GM23338 (cell line): ENCODE data around the gene LPP. TPM values are rescaled to one million over a fixed set of nuclear protein-coding genes. Genes with fewer than 3 reads are reported as not detected.

ENCODE experiments used
- ATAC-seq: fragments of 200-7000 bp; cut with Tn5 transposase; 3 replicates; pipeline ENCODE4 v1.9.1; 2020
- DNase-seq: peaks from one replicate; pipeline ENCODE4 v3.0.0-alpha.2; 2015; ENCODE audit warnings: low spot score
- H2AFZ ChIP-seq: fragments of 200-600 bp; sonication (generic); 2 replicates; pipeline ENCODE4 v1.8.0; 2016; ENCODE audit warnings: antibody characterized with exemption, mild to moderate bottlenecking, moderate library complexity
- H3F3A ChIP-seq: fragments of 200-600 bp; sonication (generic); replicated peaks from 2 replicates; pipeline ENCODE4 v1.8.0; 2017; ENCODE audit warnings: antibody characterized with exemption, mixed run types, low read depth
- H3K27ac ChIP-seq: fragments of 200-600 bp; sonication (generic); 2 replicates; pipeline ENCODE4 v1.6.1; 2016; ENCODE audit warnings: low read depth
- H3K27me3 ChIP-seq: fragments of 200-600 bp; sonication (generic); 2 replicates; pipeline ENCODE4 v1.8.0; 2016; ENCODE audit warnings: mild to moderate bottlenecking, mixed run types, moderate library complexity; ENCODE audit not compliant: insufficient read depth
- H3K36me3 ChIP-seq: fragments of 200-600 bp; sonication (generic); 2 replicates; pipeline ENCODE4 v1.8.0; 2016; ENCODE audit warnings: mild to moderate bottlenecking; ENCODE audit not compliant: insufficient read depth
- H3K4me1 ChIP-seq: fragments of 200-600 bp; sonication (generic); 2 replicates; pipeline ENCODE4 v1.8.0; 2016; ENCODE audit warnings: mild to moderate bottlenecking, moderate library complexity; ENCODE audit not compliant: insufficient read depth
- H3K4me2 ChIP-seq: fragments of 200-600 bp; sonication (generic); 2 replicates; pipeline ENCODE4 v1.7.1; 2017; ENCODE audit warnings: mixed run types
- H3K4me3 ChIP-seq: fragments of 200-600 bp; sonication (generic); 2 replicates; pipeline ENCODE4 v1.6.1; 2016; ENCODE audit warnings: mixed run types
- H3K79me2 ChIP-seq: fragments of 200-600 bp; sonication (generic); replicated peaks from 2 replicates; pipeline ENCODE4 v1.8.0; 2017; ENCODE audit warnings: mild to moderate bottlenecking; ENCODE audit not compliant: insufficient read depth
- H3K9me2 ChIP-seq: fragments of 200-600 bp; sonication (generic); 2 replicates; pipeline ENCODE4 v1.8.0; 2017; ENCODE audit not compliant: insufficient read depth
- H4K20me1 ChIP-seq: fragments of 200-600 bp; sonication (generic); replicated peaks from 2 replicates; pipeline ENCODE4 v1.8.0; 2017; ENCODE audit warnings: mild to moderate bottlenecking; ENCODE audit not compliant: insufficient read depth
- H3K27ac Mint-ChIP-seq: 2 replicates; pipeline ENCODE4 v1.8.0; 2020; ENCODE audit warnings: inconsistent platforms, mild to moderate bottlenecking, moderate library complexity, mixed read lengths
- H3K27me3 Mint-ChIP-seq: 3 replicates; pipeline ENCODE4 v1.8.0; 2022; ENCODE audit warnings: low read depth, mild to moderate bottlenecking, moderate library complexity, mixed read lengths, inconsistent platforms; ENCODE audit not compliant: insufficient read depth, poor library complexity
- H3K36me3 Mint-ChIP-seq: 3 replicates; pipeline ENCODE4 v1.8.0; 2021; ENCODE audit warnings: low read depth, mild to moderate bottlenecking, inconsistent platforms, moderate library complexity, mixed read lengths
- H3K4me1 Mint-ChIP-seq: 3 replicates; pipeline ENCODE4 v1.8.0; 2020; ENCODE audit warnings: mild to moderate bottlenecking, inconsistent platforms, mixed read lengths
- H3K4me3 Mint-ChIP-seq: 3 replicates; pipeline ENCODE4 v1.8.0; 2021; ENCODE audit warnings: moderate library complexity, mild to moderate bottlenecking, inconsistent platforms, mixed read lengths
- H3K9me3 Mint-ChIP-seq: 3 replicates; pipeline ENCODE4 v1.8.0; 2020; ENCODE audit warnings: moderate library complexity, mild to moderate bottlenecking, inconsistent platforms, mixed read lengths
- CREB1 ChIP-seq: fragments of 250-450 bp; sonication (Bioruptor Pico); IDR thresholded peaks from 2 replicates; pipeline ENCODE4 v1.5.0; 2020; ENCODE audit warnings: low read depth, mild to moderate bottlenecking, moderate library complexity
- CTCF ChIP-seq, 2 experiments: fragments of 200-600 bp in 1 of 2; sonication (generic) in 1 of 2; conservative IDR thresholded peaks; 2 replicates each; pipeline versions ENCODE4 v1.5.1 to v1.6.1; 2016 to 2017; ENCODE audit warnings: antibody characterized with exemption in 2 of 2, low read depth in 2 of 2, mild to moderate bottlenecking in 2 of 2, moderate library complexity in 1 of 2
- ETS1 ChIP-seq: IDR thresholded peaks from 2 replicates; pipeline ENCODE4 v1.6.1; 2016; ENCODE audit warnings: antibody characterized with exemption
- EZH2 ChIP-seq: fragments of 200-600 bp; sonication (generic); IDR thresholded peaks from one replicate; pipeline ENCODE4 v1.8.0; 2017; ENCODE audit warnings: antibody characterized with exemption, mild to moderate bottlenecking, low read depth; ENCODE audit not compliant: unreplicated experiment
- EZH2phosphoT487 ChIP-seq: fragments of 200-600 bp; sonication (generic); IDR thresholded peaks from one replicate; pipeline ENCODE4 v1.8.1; 2018; ENCODE audit warnings: antibody characterized with exemption; ENCODE audit not compliant: unreplicated experiment
- JUNB ChIP-seq: IDR thresholded peaks from one replicate; pipeline ENCODE4 v1.6.1; 2016; ENCODE audit warnings: antibody characterized with exemption; ENCODE audit not compliant: unreplicated experiment
- NANOG ChIP-seq: IDR thresholded peaks from 2 replicates; pipeline ENCODE4 v1.6.1; 2016; ENCODE audit warnings: antibody characterized with exemption, borderline replicate concordance
- POLR2AphosphoS5 ChIP-seq: IDR thresholded peaks from 2 replicates; pipeline ENCODE4 v1.6.1; 2016; ENCODE audit warnings: antibody characterized with exemption, low read depth
- REST ChIP-seq: IDR thresholded peaks from one replicate; pipeline ENCODE4 v1.6.1; 2018; ENCODE audit warnings: antibody characterized with exemption; ENCODE audit not compliant: unreplicated experiment
- STAT1 ChIP-seq: IDR thresholded peaks from one replicate; pipeline ENCODE4 v1.6.1; 2016; ENCODE audit warnings: antibody characterized with exemption; ENCODE audit not compliant: unreplicated experiment
- ZNF114 ChIP-seq: fragments of 250-450 bp; sonication (Bioruptor Pico); IDR thresholded peaks from 2 replicates; pipeline ENCODE4 v1.5.0; 2020; ENCODE audit warnings: mild to moderate bottlenecking, moderate library complexity
- ZNF331 ChIP-seq: fragments of 250-450 bp; sonication (Bioruptor Pico); IDR thresholded peaks from 2 replicates; pipeline ENCODE4 v1.5.0; 2020; ENCODE audit warnings: low read depth, mild to moderate bottlenecking, moderate library complexity
- ZNF462 ChIP-seq: fragments of 250-450 bp; sonication (Bioruptor Pico); IDR thresholded peaks from 2 replicates; pipeline ENCODE4 v1.5.0; 2020; ENCODE audit warnings: mild to moderate bottlenecking, moderate library complexity
- polyA plus RNA-seq: library from polyadenylated mRNA; unstranded; fragments of >200 nt; fragmentation: Nextera tagmentation; extraction: Ambion mirVana; gene quantifications from 2 replicates; pipeline ENCODE4 v1.2.1, GENCODE V29; 2016
- total RNA-seq: library from RNA; depleted of rRNA; stranded (reverse); fragments of >200 nt; shearing (Covaris generic); gene quantifications from 2 replicates; pipeline ENCODE4 v1.2.3, GENCODE V29; 2014

The LPP gene
- total and polyA plus RNA-seq, 2 experiments from 2014 or later = 23.0 to 35.2 TPM

GRCh38 chr3:188617988-188618701, 464.2 kb downstream of the LPP start:
- no peaks in the 10 kb centered on the region for H3K4me1 ChIP-seq
- no peaks in the 10 kb centered on the region for H3K9me2 ChIP-seq
- Mint-ChIP-seq H3K27me3 (no peaks in the 10 kb centered on the region), H3K27ac (no peak overlapping the region), H3K36me3 (no peaks in the 10 kb centered on the region), H3K4me1 (no peaks in the 10 kb centered on the region), H3K4me3 (no peak overlapping the region), H3K9me3 (no peaks in the 10 kb centered on the region)
- H3F3A ChIP-seq = no peaks in the 10 kb centered on the region
- TF ChIP-seq REST (no peak), POLR2AphosphoS5 (no peak), ETS1 (no peak), CREB1 (CRISPR knock-in tag) (no peak), JUNB (no peak), EZH2phosphoT487 (no peak), ZNF462 (CRISPR knock-in tag) (no peak), ZNF331 (CRISPR knock-in tag) (no peak), EZH2 (no peak), ZNF114 (CRISPR knock-in tag) (no peak), STAT1 (no peak), CTCF (conservative IDR thresholded peaks at IDR 0.05; ENCODE audit: low read depth in 2 of 2) (no peak), NANOG (no peak)
- no peaks in the 10 kb centered on the region for H3K79me2 ChIP-seq
- no peaks in the 10 kb centered on the region for H4K20me1 ChIP-seq
- ATAC-seq (no peak), DNase-seq (no peak)
- H3K4me3 ChIP-seq = no peak overlapping the region
- no peak overlapping the region for H3K27ac ChIP-seq
- no peak overlapping the region for H2AFZ ChIP-seq
- no peak overlapping the region for H3K4me2 ChIP-seq
- H3K36me3 ChIP-seq = no peaks in the 10 kb centered on the region
- H3K27me3 ChIP-seq = no peaks in the 10 kb centered on the region
